Left lung (tissue), 10 donors: ENCODE measurements around the gene PRKG2. TPM values are rescaled to one million over a fixed set of nuclear protein-coding genes. Genes with fewer than 3 reads are reported as not detected.
A peak's percentile ranks its signal among the peaks of the same experiment; 100 is the strongest.

Experiments
- ATAC-seq: fragments of 200-7000 bp; cut with Tn5 transposase; one replicate; pipeline ENCODE4 v1.9.1; 2020; ENCODE audit warnings: moderate library complexity
- DNase-seq, 4 donors: peaks; one replicate each; pipeline ENCODE4 v3.0.0-alpha.2; 2013 to 2020
- H3K27ac ChIP-seq, 2 donors: fragments of 200-600 bp; sonication (generic) in 1 of 2; one replicate each; pipeline versions ENCODE4 v1.5.0 to v1.8.0; 2020 to 2021
- H3K27me3 ChIP-seq, 2 donors: fragments of 200-600 bp; sonication (generic) in 1 of 2; one replicate each; pipeline versions ENCODE4 v1.5.0 to v1.8.0; 2020 to 2021
- H3K36me3 ChIP-seq, 2 donors: fragments of 200-600 bp; sonication (generic) in 1 of 2; one replicate each; pipeline versions ENCODE4 v1.5.0 to v1.8.0; 2020 to 2021
- H3K4me1 ChIP-seq, 2 donors: fragments of 200-600 bp; one replicate each; pipeline ENCODE4 v1.8.0; 2021
- H3K4me3 ChIP-seq, 2 donors: fragments of 200-600 bp; sonication (generic) in 1 of 2; one replicate each; pipeline versions ENCODE4 v1.5.0 to v1.8.0; 2020 to 2021; ENCODE audit warnings: mild to moderate bottlenecking in 1 of 2
- H3K9me3 ChIP-seq, 2 donors: fragments of 200-600 bp; sonication (generic) in 1 of 2; one replicate each; pipeline versions ENCODE4 v1.5.0 to v1.8.0; 2020 to 2021
- intact Hi-C, 2 donors: fragments of 100-400 bp; cut with DNase I; formaldehyde crosslinking; loops; one replicate each; pipeline versions ENCODE4 v1.11.2 to v1.14.2; 2022
- polyA plus RNA-seq, 6 donors: library from polyadenylated mRNA; unstranded; fragments of 120-200 nt; gene quantifications; one replicate each; pipeline ENCODE4 v1.2.1, GENCODE V29; 2013; ENCODE audit not compliant: insufficient read length in 6 of 6
- total RNA-seq, 2 donors: library from RNA; stranded (reverse); fragmentation: NEBNext Ultra II Directional; extraction: Animal tissue kit (Norgen Biotek cat#: 25700); gene quantifications; one replicate each; pipeline ENCODE4 v1.2.1, GENCODE V29; 2021
- TF ChIP-seq, protein P1 (sequence below), 2 donors: fragments of 200-600 bp; sonication (generic) in 1 of 2; IDR thresholded peaks; one replicate each; pipeline versions ENCODE4 v1.5.0 to v1.8.0; 2021; ENCODE audit warnings: antibody characterized with exemption in 2 of 2
- donor health status: DM: no; HTN: yes; CAD: no.
- donor health status: DM: no; HTN: no; CAD: no.

Gene PRKG2
- total and polyA plus RNA-seq, 8 donors: 2.0 to 6.2 (median 3.4) TPM

DNA sequence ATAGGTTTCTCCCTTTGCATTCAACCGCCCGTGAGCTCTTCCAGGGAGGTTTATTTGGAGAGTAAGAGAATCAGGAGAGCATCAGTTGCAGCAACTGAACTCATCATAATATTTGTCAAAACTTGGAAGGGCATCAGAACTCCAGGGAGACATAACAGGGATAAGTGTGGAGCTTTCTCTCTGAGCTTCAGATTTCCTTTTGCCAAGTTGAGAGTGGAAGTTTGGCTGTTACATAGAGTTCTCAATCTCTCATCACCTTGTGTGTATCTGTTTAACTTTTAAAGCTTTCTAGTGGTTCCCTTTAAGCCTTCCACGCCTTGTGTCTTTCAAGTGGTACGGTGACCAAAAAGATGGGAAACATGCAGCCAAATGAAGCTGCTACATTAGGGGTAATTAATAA is 165.7 kb downstream of the PRKG2 start:
- Histone ChIP-seq H3K4me1 (no peaks in the 10 kb centered on the region), H3K27ac (no peak overlapping the region), H3K36me3 (no peaks in the 10 kb centered on the region), H3K9me3 (no peaks in the 10 kb centered on the region), H3K27me3 (peaks cover 0 to 3% of the 10 kb centered on the region in 2 donors), H3K4me3 (no peak overlapping the region)
- intact Hi-C loops: loop anchor here in 1 of 2 donors (10.0 kb wide), 1 partner anchor 685 kb away; no protein-coding TSS in a partner anchor
- no peak for DNase-seq
- ATAC-seq: no peak
- TF ChIP-seq, protein P1, sequence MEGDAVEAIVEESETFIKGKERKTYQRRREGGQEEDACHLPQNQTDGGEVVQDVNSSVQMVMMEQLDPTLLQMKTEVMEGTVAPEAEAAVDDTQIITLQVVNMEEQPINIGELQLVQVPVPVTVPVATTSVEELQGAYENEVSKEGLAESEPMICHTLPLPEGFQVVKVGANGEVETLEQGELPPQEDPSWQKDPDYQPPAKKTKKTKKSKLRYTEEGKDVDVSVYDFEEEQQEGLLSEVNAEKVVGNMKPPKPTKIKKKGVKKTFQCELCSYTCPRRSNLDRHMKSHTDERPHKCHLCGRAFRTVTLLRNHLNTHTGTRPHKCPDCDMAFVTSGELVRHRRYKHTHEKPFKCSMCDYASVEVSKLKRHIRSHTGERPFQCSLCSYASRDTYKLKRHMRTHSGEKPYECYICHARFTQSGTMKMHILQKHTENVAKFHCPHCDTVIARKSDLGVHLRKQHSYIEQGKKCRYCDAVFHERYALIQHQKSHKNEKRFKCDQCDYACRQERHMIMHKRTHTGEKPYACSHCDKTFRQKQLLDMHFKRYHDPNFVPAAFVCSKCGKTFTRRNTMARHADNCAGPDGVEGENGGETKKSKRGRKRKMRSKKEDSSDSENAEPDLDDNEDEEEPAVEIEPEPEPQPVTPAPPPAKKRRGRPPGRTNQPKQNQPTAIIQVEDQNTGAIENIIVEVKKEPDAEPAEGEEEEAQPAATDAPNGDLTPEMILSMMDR (IDR thresholded peaks at IDR 0.05): no peak

DNA sequence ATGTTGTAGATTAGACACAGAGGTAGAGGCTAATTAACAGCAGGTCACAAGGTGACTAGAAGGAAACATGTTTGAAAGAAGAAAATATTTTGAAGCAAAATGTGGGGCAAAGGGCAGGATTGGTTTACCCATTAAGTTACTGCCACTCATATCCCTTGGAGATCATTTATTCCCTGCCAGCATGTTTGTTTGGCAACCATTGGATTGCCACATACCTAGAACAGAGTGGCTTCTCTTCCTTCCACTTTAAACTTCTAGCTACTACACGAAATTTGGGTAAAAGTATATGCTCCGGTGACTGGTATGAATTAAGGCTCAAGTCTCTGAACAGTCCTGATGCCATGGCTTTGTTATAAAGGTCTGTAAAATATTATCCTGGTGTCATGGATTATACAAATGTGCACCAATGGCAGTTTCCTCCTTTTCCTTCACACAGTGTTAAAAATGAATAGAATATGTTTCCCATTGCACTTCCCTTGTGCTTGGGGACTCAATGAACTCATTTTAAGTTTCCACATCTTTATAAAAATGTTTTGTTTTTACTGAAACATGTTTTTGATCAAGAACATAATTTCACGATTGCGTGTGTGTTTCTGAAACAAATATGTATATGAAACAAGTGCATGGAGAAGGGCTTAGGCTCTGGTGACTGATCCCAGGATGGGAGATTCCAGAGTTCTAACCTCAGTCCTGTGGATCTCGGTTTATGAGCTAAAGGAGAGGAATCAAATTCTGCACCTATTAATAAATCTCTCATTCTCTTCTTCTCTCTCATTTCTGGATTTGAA is 172.2 kb downstream of the PRKG2 start:
- no peak overlapping the region for H3K27ac ChIP-seq
- TF ChIP-seq, protein P1 (IDR thresholded peaks at IDR 0.05): no peak
- no peaks in the 10 kb centered on the region for H3K27me3 ChIP-seq
- no peaks in the 10 kb centered on the region for H3K9me3 ChIP-seq
- intact Hi-C loops: loop anchor here in 1 of 2 donors (10.0 kb wide), 1 partner anchor 678 kb away; no protein-coding TSS in a partner anchor
- no peaks in the 10 kb centered on the region for H3K36me3 ChIP-seq
- ATAC-seq: no peak
- no peak overlapping the region for H3K4me3 ChIP-seq
- no peak for DNase-seq
- H3K4me1 ChIP-seq: no peaks in the 10 kb centered on the region

DNA sequence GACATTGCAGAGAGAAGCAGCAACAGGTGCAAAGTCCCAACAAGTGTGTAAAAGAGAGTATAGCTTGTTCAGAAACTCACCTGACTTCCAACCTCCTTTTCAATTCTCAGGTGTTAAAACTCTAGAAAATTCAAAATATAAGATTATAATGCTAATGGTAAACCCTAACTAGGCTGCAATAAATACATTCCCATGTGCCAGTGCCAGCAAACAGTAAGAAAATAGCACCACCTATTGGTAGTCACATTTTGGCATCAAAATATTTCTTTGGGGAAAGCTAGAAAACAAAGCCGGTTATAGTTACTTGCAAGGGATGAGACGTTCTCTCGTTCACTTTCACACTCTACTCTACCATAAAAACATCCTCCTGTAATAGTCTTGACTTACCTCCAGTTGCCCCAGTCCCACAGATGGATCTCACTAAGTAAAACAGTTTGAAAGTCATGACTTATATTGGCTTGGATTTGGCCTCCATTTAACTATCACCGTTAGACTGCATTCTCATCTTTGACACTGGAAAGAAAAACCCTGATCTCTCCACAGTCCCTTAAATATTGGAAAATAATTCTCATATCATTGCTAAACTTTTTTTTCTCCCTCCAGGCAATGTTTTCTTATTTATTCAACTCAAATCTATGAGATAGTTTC is 174.9 kb downstream of the PRKG2 start:
- Histone ChIP-seq H3K27me3 (no peaks in the 10 kb centered on the region), H3K27ac (peak overlapping the region in 1 of 2 donors; percentile 42), H3K4me1 (no peaks in the 10 kb centered on the region), H3K9me3 (no peaks in the 10 kb centered on the region), H3K36me3 (no peaks in the 10 kb centered on the region), H3K4me3 (no peak overlapping the region)
- peak in 2 of 4 donors; percentile 43 to 60 for DNase-seq
- intact Hi-C loops: loop anchor here in 1 of 2 donors (10.0 kb wide), 1 partner anchor 675 kb away; no protein-coding TSS in a partner anchor
- ATAC-seq: peak; percentile 84
- TF ChIP-seq, protein P1 (IDR thresholded peaks at IDR 0.05): peak; percentile 23 to 54

DNA sequence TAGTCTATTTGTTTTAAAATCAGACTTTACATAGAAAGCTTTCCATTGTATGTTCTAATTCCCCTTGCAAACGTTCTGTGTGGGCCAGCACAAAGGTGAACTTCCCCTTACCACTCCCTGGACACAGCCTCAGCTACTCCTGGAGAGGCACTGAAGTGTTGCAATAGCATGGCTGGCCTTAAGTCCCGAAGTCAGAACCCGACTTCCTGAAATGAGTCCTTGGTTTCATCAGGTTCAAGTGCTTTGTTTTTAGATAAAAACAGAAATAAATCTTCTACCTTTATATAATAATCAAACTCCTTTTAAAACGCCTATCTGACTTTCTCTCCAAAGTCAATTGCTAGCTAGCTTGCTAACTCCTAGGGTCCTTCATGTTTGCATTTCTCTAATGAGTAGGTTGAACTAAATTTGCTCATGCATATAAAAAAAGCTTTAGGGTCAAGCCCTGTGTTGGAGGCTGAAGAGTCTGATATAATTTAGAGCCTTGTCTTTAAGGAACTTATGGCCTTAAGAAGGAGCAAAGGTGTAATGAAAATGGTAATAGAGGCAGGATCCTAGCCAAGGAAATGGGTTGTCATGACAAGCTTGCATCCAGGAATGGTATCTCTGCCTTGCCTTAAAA is 175.6 kb downstream of the PRKG2 start:
- DNase-seq: peak in 1 of 4 donors; percentile 44
- ATAC-seq: peak; percentile 92
- H3K4me3 ChIP-seq: no peak overlapping the region
- no peaks in the 10 kb centered on the region for H3K9me3 ChIP-seq
- TF ChIP-seq, protein P1 (IDR thresholded peaks at IDR 0.05): no peak
- H3K36me3 ChIP-seq: no peaks in the 10 kb centered on the region
- no peaks in the 10 kb centered on the region for H3K4me1 ChIP-seq
- intact Hi-C loops: no loop called here
- no peaks in the 10 kb centered on the region for H3K27me3 ChIP-seq
- peak overlapping the region; percentile 16 to 42 for H3K27ac ChIP-seq
